NCI-H345 treated with DMSO at 0.1 percent for 48 hours (cell line): ENCODE data around the gene HNRNPA3.
"Not testable (repeated sequence)": the region's sequence is repeated elsewhere in the genome, so short reads cannot be mapped to it uniquely, and the experiment has no call there.

ENCODE experiments used
- DNase-seq: peaks from one replicate; lab custom pipeline; 2025; ENCODE audit not compliant: unreplicated experiment; lab: John Stamatoyannopoulos, UW

The HNRNPA3 gene

GRCh38 chr2:177254433-177255226 is 42.0 kb downstream of the HNRNPA3 start:
- DNase-seq: no peak

GRCh38 chr2:177255227-177255601 is 42.6 kb downstream of the HNRNPA3 start:
- DNase-seq: no peak

- DNase-seq: no peak
Measured at GRCh38 chr2:177256026-177256425, 43.4 kb downstream of the HNRNPA3 start.

- no peak for DNase-seq
Measured at GRCh38 chr2:177256695-177257094, 44.1 kb downstream of the HNRNPA3 start.

GRCh38 chr2:177257471-177257870 is 44.9 kb downstream of the HNRNPA3 start:
- no peak for DNase-seq

GRCh38 chr2:177258059-177258458 is 45.5 kb downstream of the HNRNPA3 start:
- DNase-seq: no peak

- DNase-seq: no peak
Measured at GRCh38 chr2:177260379-177260778, 47.8 kb downstream of the HNRNPA3 start.

GRCh38 chr2:177261116-177262060 is 48.8 kb downstream of the HNRNPA3 start:
- DNase-seq: no peak

GRCh38 chr2:177262092-177262491 is 49.5 kb downstream of the HNRNPA3 start:
- DNase-seq: no peak

GRCh38 chr2:177262958-177263450 is 50.4 kb downstream of the HNRNPA3 start:
- no peak for DNase-seq

GRCh38 chr2:177263451-177264208 is 51.0 kb downstream of the HNRNPA3 start:
- peak; percentile 86 for DNase-seq

- DNase-seq: no peak
Measured at GRCh38 chr2:177264209-177264692, 51.7 kb downstream of the HNRNPA3 start.

- DNase-seq: peak; percentile 64
Measured at GRCh38 chr2:177264693-177265587, 52.3 kb downstream of the HNRNPA3 start, which contains the start of gene NFE2L2. Gene NFE2L2 (minus strand): TSS chr2:177264727. CDS start chr2:177264576, 151 bp downstream.

GRCh38 chr2:177265824-177266817 is 53.5 kb downstream of the HNRNPA3 start:
- no peak for DNase-seq

- not testable (repeated sequence) for DNase-seq
Measured at GRCh38 chr2:177266955-177267354, 54.4 kb downstream of the HNRNPA3 start.

GRCh38 chr2:177268187-177268871 is 55.7 kb downstream of the HNRNPA3 start:
- no peak for DNase-seq

- no peak for DNase-seq
Measured at GRCh38 chr2:177268901-177269300, 56.3 kb downstream of the HNRNPA3 start.

GRCh38 chr2:177270531-177270930 is 57.9 kb downstream of the HNRNPA3 start:
- DNase-seq: no peak
